Measurements from ENCODE around the gene KCNJ11. TPM values are rescaled to one million over a fixed set of nuclear protein-coding genes. Genes with fewer than 3 reads are reported as not detected.

The KCNJ11 gene
- total RNA-seq, 2 experiments from 2014 or later: 0.10 to 0.57 TPM

DNA sequence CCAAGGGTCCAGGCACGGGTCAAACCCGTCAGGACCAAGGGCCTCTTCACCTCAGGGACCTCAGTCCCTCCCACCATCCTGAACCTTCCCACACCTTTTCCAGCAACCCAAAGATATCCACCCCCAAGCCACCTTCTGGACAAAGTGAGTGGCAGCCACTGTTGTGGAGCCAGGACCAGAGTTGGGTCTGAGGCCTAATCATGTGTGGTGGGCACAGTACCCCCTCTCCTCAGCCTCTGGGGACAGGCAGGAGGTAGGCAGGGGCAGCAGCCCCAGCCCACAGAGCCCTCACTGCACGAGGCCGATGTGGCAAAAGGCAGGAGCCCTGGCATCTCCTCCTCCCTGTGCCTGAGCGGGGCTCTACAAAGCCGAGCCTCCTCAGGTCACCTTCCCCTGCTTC is 2.5 kb downstream of the KCNJ11 start:
- H3K9me3 Mint-ChIP-seq: no peaks in the 10 kb centered on the region
- H3K27me3 Mint-ChIP-seq: peaks cover 4% of the 10 kb centered on the region
- intact Hi-C loops (cut with micrococcal nuclease): loop anchor here (5.0 kb wide), 1 partner anchor 309 kb away; the partner anchor contains the start of gene RPS13
- H3K4me1 Mint-ChIP-seq (ENCODE audit: low read depth): no peaks in the 10 kb centered on the region
- CTCF ChIA-PET: interaction anchor here (1.0 to 5.8 kb wide), 11 partner anchors 9 to 213 kb away, joined by 3 to 75 read pairs (median 4); no protein-coding TSS in a partner anchor
- DNase-seq: no peak
- POLR2A ChIA-PET: no interaction called here
- no peak overlapping the region for H3K27ac Mint-ChIP-seq
- no peaks in the 10 kb centered on the region for H3K36me3 Mint-ChIP-seq
- no peak overlapping the region for H3K4me3 Mint-ChIP-seq

- H3K27ac Mint-ChIP-seq: no peak overlapping the region
- H3K4me1 Mint-ChIP-seq (ENCODE audit: low read depth): no peaks in the 10 kb centered on the region
- ChIA-PET CTCF (interaction anchor here (1.1 to 5.9 kb wide), 7 partner anchors 32 to 155 kb away, joined by 4 to 103 read pairs (median 16); no protein-coding TSS in a partner anchor), POLR2A (no interaction called here)
- no peaks in the 10 kb centered on the region for H3K9me3 Mint-ChIP-seq
- H3K4me3 Mint-ChIP-seq: no peak overlapping the region
- no peaks in the 10 kb centered on the region for H3K36me3 Mint-ChIP-seq
- H3K27me3 Mint-ChIP-seq: peaks cover 4% of the 10 kb centered on the region
- no peak for DNase-seq
- intact Hi-C loops (cut with micrococcal nuclease): loop anchor here (5.0 kb wide), 1 partner anchor 308 kb away; the partner anchor contains the start of gene RPS13
These were observed 3.0 kb downstream of the KCNJ11 start for GRCh38 chr11:17385492-17385891.

GRCh38 chr11:17384002-17384511 is 4.4 kb downstream of the KCNJ11 start:
- Mint-ChIP-seq H3K27ac (no peak overlapping the region), H3K27me3 (peaks cover 4% of the 10 kb centered on the region), H3K4me3 (no peak overlapping the region), H3K36me3 (no peaks in the 10 kb centered on the region), H3K4me1 (ENCODE audit: low read depth) (no peaks in the 10 kb centered on the region), H3K9me3 (no peaks in the 10 kb centered on the region)
- POLR2A ChIA-PET: interaction anchor here (1.0 kb wide), 1 partner anchor 154 kb away, joined by 3 read pairs; no protein-coding TSS in a partner anchor
- CTCF ChIA-PET: interaction anchor here (0.6 to 5.9 kb wide), 49 partner anchors 9 to 598 kb away, joined by 3 to 103 read pairs (median 4); partner anchors contain the start of gene NUCB2
- peak; percentile 81 for DNase-seq
- intact Hi-C loops (cut with micrococcal nuclease): loop anchor here (1.0 kb wide), 3 partner anchors 120 to 154 kb away; no protein-coding TSS in a partner anchor

- H3K4me1 Mint-ChIP-seq (ENCODE audit: low read depth): no peaks in the 10 kb centered on the region
- intact Hi-C loops (cut with micrococcal nuclease): no loop called here
- DNase-seq: no peak
- CTCF ChIA-PET: interaction anchor here (0.8 to 5.9 kb wide), 33 partner anchors 9 to 215 kb away, joined by 3 to 103 read pairs (median 5); partner anchors contain the start of gene NUCB2
- no peak overlapping the region for H3K27ac Mint-ChIP-seq
- no peaks in the 10 kb centered on the region for H3K9me3 Mint-ChIP-seq
- H3K27me3 Mint-ChIP-seq: peaks cover 4% of the 10 kb centered on the region
- no peaks in the 10 kb centered on the region for H3K36me3 Mint-ChIP-seq
- H3K4me3 Mint-ChIP-seq: no peak overlapping the region
- POLR2A ChIA-PET: interaction anchor here (1.0 kb wide), 1 partner anchor 154 kb away, joined by 3 read pairs; no protein-coding TSS in a partner anchor
These were observed 5.0 kb downstream of the KCNJ11 start for GRCh38 chr11:17383461-17383860.

GRCh38 chr11:17382046-17382728 is 6.3 kb downstream of the KCNJ11 start:
- ChIA-PET POLR2A (no interaction called here), CTCF (interaction anchor here (2.9 to 5.9 kb wide), 6 partner anchors 11 to 152 kb away, joined by 13 to 103 read pairs (median 26); no protein-coding TSS in a partner anchor)
- Mint-ChIP-seq H3K27me3 (peaks cover under 1% of the 10 kb centered on the region), H3K36me3 (no peaks in the 10 kb centered on the region), H3K27ac (no peak overlapping the region), H3K4me1 (ENCODE audit: low read depth) (no peaks in the 10 kb centered on the region), H3K4me3 (no peak overlapping the region), H3K9me3 (no peaks in the 10 kb centered on the region)
- intact Hi-C loops (cut with micrococcal nuclease): no loop called here
- no peak for DNase-seq

GRCh38 chr11:17381156-17381555 is 7.3 kb downstream of the KCNJ11 start:
- DNase-seq: no peak
- no peaks in the 10 kb centered on the region for H3K9me3 Mint-ChIP-seq
- POLR2A ChIA-PET: no interaction called here
- H3K27ac Mint-ChIP-seq: no peak overlapping the region
- no peaks in the 10 kb centered on the region for H3K36me3 Mint-ChIP-seq
- H3K4me3 Mint-ChIP-seq: no peak overlapping the region
- H3K27me3 Mint-ChIP-seq: no peaks in the 10 kb centered on the region
- no peaks in the 10 kb centered on the region for H3K4me1 Mint-ChIP-seq (ENCODE audit: low read depth)
- intact Hi-C loops (cut with micrococcal nuclease): no loop called here
- CTCF ChIA-PET: interaction anchor here (0.6 to 5.9 kb wide), 4 partner anchors 118 to 275 kb away, joined by 4 to 103 read pairs (median 25); no protein-coding TSS in a partner anchor

DNA sequence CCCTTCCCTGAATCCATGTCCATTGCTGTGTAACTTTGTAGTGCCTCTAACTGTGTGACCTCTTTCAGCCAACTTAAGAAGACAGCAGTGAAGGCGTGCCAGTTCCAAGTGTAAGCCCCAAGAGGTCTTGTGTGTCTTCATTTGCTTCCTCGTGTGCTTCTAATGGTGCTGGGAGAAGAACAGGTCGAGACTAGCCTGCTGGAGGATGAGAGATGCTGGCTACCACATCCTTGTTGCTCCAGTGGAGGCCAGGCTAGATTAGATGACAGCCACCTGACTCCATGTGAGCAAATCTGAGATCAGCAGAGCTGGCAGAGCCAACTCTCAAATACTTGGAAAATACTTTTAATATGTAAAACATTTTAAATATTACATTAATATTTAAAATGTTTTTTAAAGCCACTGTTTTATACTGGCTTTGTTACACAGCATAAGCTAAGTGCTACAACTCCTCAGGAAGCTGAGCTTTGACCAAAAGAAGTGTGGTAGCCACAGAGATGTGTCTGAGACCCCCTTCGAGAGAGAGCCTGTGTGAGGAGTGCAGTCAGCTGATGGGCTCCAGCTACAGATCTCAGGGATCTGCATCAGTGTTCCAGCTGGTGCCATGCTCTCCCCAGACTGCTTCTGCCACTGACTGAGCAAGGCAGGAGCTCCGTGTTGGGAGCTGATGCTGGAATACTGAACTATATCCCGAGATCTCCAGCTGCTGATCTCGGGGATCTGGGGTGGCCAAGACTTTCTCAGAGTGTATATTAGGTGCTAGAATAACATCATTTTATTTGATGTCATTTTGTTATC is 8.9 kb downstream of the KCNJ11 start:
- H3K27ac Mint-ChIP-seq: no peak overlapping the region
- intact Hi-C loops (cut with micrococcal nuclease): no loop called here
- ChIA-PET CTCF (interaction anchor here (0.5 to 5.9 kb wide), 6 partner anchors 9 to 1698 kb away, joined by 3 to 103 read pairs (median 4); partner anchors contain the start of gene KCNJ11), POLR2A (no interaction called here)
- H3K4me1 Mint-ChIP-seq (ENCODE audit: low read depth): no peaks in the 10 kb centered on the region
- no peaks in the 10 kb centered on the region for H3K36me3 Mint-ChIP-seq
- DNase-seq: no peak
- H3K4me3 Mint-ChIP-seq: no peak overlapping the region
- no peaks in the 10 kb centered on the region for H3K9me3 Mint-ChIP-seq
- no peaks in the 10 kb centered on the region for H3K27me3 Mint-ChIP-seq

GRCh38 chr11:17378655-17379054 is 9.8 kb downstream of the KCNJ11 start:
- H3K4me1 Mint-ChIP-seq (ENCODE audit: low read depth): no peaks in the 10 kb centered on the region
- POLR2A ChIA-PET: interaction anchor here (0.6 kb wide), 1 partner anchor 185 kb away, joined by 3 read pairs; no protein-coding TSS in a partner anchor
- no peak overlapping the region for H3K4me3 Mint-ChIP-seq
- no peak for DNase-seq
- H3K27me3 Mint-ChIP-seq: no peaks in the 10 kb centered on the region
- intact Hi-C loops (cut with micrococcal nuclease): no loop called here
- CTCF ChIA-PET: interaction anchor here (0.5 to 2.4 kb wide), 4 partner anchors 30 to 149 kb away, joined by 3 to 7 read pairs (median 3); no protein-coding TSS in a partner anchor
- no peak overlapping the region for H3K27ac Mint-ChIP-seq
- no peaks in the 10 kb centered on the region for H3K9me3 Mint-ChIP-seq
- H3K36me3 Mint-ChIP-seq: peaks cover 5% of the 10 kb centered on the region

- ChIA-PET POLR2A (no interaction called here), CTCF (interaction anchor here (1.1 kb wide), 1 partner anchor 10 kb away, joined by 3 read pairs; no protein-coding TSS in a partner anchor)
- Mint-ChIP-seq H3K27ac (no peak overlapping the region), H3K4me1 (ENCODE audit: low read depth) (no peaks in the 10 kb centered on the region), H3K9me3 (peaks cover 18% of the 10 kb centered on the region), H3K36me3 (peaks cover 25% of the 10 kb centered on the region), H3K4me3 (no peak overlapping the region), H3K27me3 (no peaks in the 10 kb centered on the region)
- no peak for DNase-seq
- intact Hi-C loops (cut with micrococcal nuclease): no loop called here
These were observed 12.0 kb downstream of the KCNJ11 start for GRCh38 chr11:17376493-17376892.

DNA sequence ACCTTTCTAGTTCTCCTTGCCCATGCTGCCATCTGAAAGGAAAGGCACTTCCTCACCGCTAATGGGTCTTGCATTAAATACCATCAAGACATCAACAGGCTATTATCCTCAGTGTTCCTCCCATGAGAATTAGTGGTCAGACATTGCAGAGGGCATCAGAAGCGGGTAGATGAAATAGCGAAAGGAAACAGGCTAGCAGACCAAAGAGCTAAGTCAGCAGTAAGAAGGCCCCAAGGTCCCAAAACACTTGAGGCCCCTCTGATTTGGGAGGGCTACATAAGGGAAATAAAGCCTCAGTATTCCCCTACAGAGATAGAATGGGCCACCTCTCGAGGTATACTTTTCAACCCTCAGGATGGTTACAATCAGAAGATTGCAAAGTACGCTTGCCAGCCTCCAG is 12.9 kb downstream of the KCNJ11 start:
- H3K27me3 Mint-ChIP-seq: no peaks in the 10 kb centered on the region
- no peak overlapping the region for H3K4me3 Mint-ChIP-seq
- POLR2A ChIA-PET: no interaction called here
- peaks cover 27% of the 10 kb centered on the region for H3K9me3 Mint-ChIP-seq
- H3K36me3 Mint-ChIP-seq: peaks cover 34% of the 10 kb centered on the region
- H3K27ac Mint-ChIP-seq: no peak overlapping the region
- DNase-seq: no peak
- intact Hi-C loops (cut with micrococcal nuclease): no loop called here
- CTCF ChIA-PET: interaction anchor here (1.2 to 2.2 kb wide), 2 partner anchors 8 to 604 kb away, joined by 3 to 7 read pairs; no protein-coding TSS in a partner anchor
- H3K4me1 Mint-ChIP-seq (ENCODE audit: low read depth): no peaks in the 10 kb centered on the region

DNA sequence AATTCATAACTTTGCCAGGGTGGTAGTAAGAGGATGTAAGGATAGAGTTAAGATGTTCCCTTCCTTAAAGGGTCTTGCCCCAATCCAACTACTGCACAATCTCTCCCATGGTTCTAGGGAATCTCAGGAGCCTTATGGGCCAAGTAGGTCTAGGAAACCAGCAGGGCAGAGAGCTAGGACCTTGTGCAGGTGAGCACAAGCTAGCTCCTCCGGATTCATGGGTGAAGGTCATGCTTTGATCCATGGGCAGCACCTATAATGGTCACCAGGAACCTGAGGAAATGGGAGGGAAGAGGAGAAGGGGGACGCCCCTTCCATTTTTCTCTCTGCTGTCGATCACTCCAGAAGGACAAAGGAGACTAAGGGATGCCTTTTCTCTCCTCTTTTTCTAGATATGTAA is 16.8 kb downstream of the KCNJ11 start:
- Mint-ChIP-seq H3K9me3 (peaks cover 42% of the 10 kb centered on the region), H3K36me3 (peaks cover 59% of the 10 kb centered on the region), H3K27me3 (no peaks in the 10 kb centered on the region), H3K4me3 (no peak overlapping the region), H3K4me1 (ENCODE audit: low read depth) (no peaks in the 10 kb centered on the region), H3K27ac (no peak overlapping the region)
- intact Hi-C loops (cut with micrococcal nuclease): no loop called here
- CTCF ChIA-PET: interaction anchor here (1.7 kb wide), 1 partner anchor 12 kb away, joined by 5 read pairs; no protein-coding TSS in a partner anchor
- POLR2A ChIA-PET: interaction anchor here (0.5 kb wide), 1 partner anchor 80 kb away, joined by 3 read pairs; no protein-coding TSS in a partner anchor
- DNase-seq: no peak
